ENCODE results near the gene SPATA13. TPM values are rescaled to one million over a fixed set of nuclear protein-coding genes. Genes with fewer than 3 reads are reported as not detected.

SPATA13 gene
- total and polyA plus RNA-seq, 10 donors: 12.0 to 185 (median 125) TPM

GRCh38 chr13:24228852-24229458 is 68.4 kb downstream of the SPATA13 start:
- Histone ChIP-seq H3K27ac (peak overlapping the region in 7 of 8 donors; percentile 8 to 85 (median 76)), H3K4me1 (peaks cover 6 to 98% (median 66%) of the 10 kb centered on the region in 6 donors), H3K4me3 (no peak overlapping the region), H3K36me3 (peaks cover 0 to 9% (median 0%) of the 10 kb centered on the region in 6 donors), H3K9me3 (no peaks in the 10 kb centered on the region), H3K27me3 (replicated peaks in 1 of 7) (no peaks in the 10 kb centered on the region)
- WGBS, 5 donors: 33 to 47% (median 35%) methylated on average over 4 of the region's 4 CpGs
- DNase-seq: no peak
- peak; percentile 42 to 87 (median 78) for TF ChIP-seq CTCF (IDR thresholded peaks at IDR 0.05 in 8 of 11, conservative IDR thresholded peaks at IDR 0.05 in 3 of 11)
- no peak for TF ChIP-seq POLR2AphosphoS5 (IDR thresholded peaks at IDR 0.05)
- no peak for TF ChIP-seq POLR2A (IDR thresholded peaks at IDR 0.05)
- intact Hi-C loops (cut with DNase I; ENCODE audit: low total_unique reads): loop anchor here (10.0 kb wide), 2 partner anchors 304 to 764 kb away; no protein-coding TSS in a partner anchor

- no peak for DNase-seq
- peaks cover 0 to 6% (median 0%) of the 10 kb centered on the region in 6 donors for H3K36me3 ChIP-seq
- intact Hi-C loops (cut with DNase I; ENCODE audit: low total_unique reads): no loop called here
- H3K27me3 ChIP-seq (replicated peaks in 1 of 7): no peaks in the 10 kb centered on the region
- peak overlapping the region in 1 of 8 donors; percentile 26 for H3K4me3 ChIP-seq
- 74 to 85% (median 80%) methylated on average over 12 of the region's 12 CpGs for WGBS, 5 donors
- H3K9me3 ChIP-seq: no peaks in the 10 kb centered on the region
- peak overlapping the region in 7 of 8 donors; percentile 72 to 85 (median 77) for H3K27ac ChIP-seq
- H3K4me1 ChIP-seq: peaks cover 4 to 97% (median 62%) of the 10 kb centered on the region in 6 donors
- TF ChIP-seq CTCF (IDR thresholded peaks at IDR 0.05 in 8 of 11, conservative IDR thresholded peaks at IDR 0.05 in 3 of 11) (no peak), POLR2AphosphoS5 (IDR thresholded peaks at IDR 0.05) (no peak), POLR2A (IDR thresholded peaks at IDR 0.05) (no peak)
Measured at GRCh38 chr13:24230428-24231072, 70.0 kb downstream of the SPATA13 start.

GRCh38 chr13:24231377-24231776 is 70.9 kb downstream of the SPATA13 start:
- no peak for DNase-seq
- TF ChIP-seq CTCF (IDR thresholded peaks at IDR 0.05 in 8 of 11, conservative IDR thresholded peaks at IDR 0.05 in 3 of 11) (no peak), POLR2AphosphoS5 (IDR thresholded peaks at IDR 0.05) (peak in 1 of 3 donors; percentile 23)
- Histone ChIP-seq H3K36me3 (no peaks in the 10 kb centered on the region), H3K4me3 (no peak overlapping the region), H3K27ac (peak overlapping the region in 7 of 8 donors; percentile 72 to 85 (median 77)), H3K9me3 (no peaks in the 10 kb centered on the region), H3K4me1 (peaks cover 4 to 92% (median 57%) of the 10 kb centered on the region in 6 donors), H3K27me3 (replicated peaks in 1 of 7) (no peaks in the 10 kb centered on the region)
- WGBS, 5 donors: 65 to 86% (median 77%) methylated on average over 3 of the region's 3 CpGs
- intact Hi-C loops (cut with DNase I; ENCODE audit: low total_unique reads): no loop called here

GRCh38 chr13:24232037-24232436 is 71.5 kb downstream of the SPATA13 start:
- Histone ChIP-seq H3K27ac (peak overlapping the region in 7 of 8 donors; percentile 51 to 85 (median 77)), H3K36me3 (no peaks in the 10 kb centered on the region), H3K4me1 (peaks cover 4 to 87% (median 53%) of the 10 kb centered on the region in 6 donors), H3K9me3 (no peaks in the 10 kb centered on the region), H3K27me3 (replicated peaks in 1 of 7) (no peaks in the 10 kb centered on the region), H3K4me3 (no peak overlapping the region)
- DNase-seq: no peak
- TF ChIP-seq POLR2AphosphoS5 (IDR thresholded peaks at IDR 0.05): no peak
- intact Hi-C loops (cut with DNase I; ENCODE audit: low total_unique reads): no loop called here
- WGBS, 5 donors: 79 to 82% (median 82%) methylated on average over 5 of the region's 5 CpGs
